Panc1 (cell line): ENCODE measurements around the gene PHLDB1.

Source experiments
- POLR2AphosphoS5 ChIP-seq: IDR thresholded peaks from 2 replicates; pipeline ENCODE4 v1.6.1; 2012; ENCODE audit warnings: mild to moderate bottlenecking, low read depth, low read length, moderate library complexity
- TCF7L2 ChIP-seq: IDR thresholded peaks from 2 replicates; pipeline ENCODE4 v1.6.1; 2011; ENCODE audit warnings: mild to moderate bottlenecking, low read depth, low read length, inconsistent platforms
- TF ChIP-seq, protein P1 (sequence below): fragments of 450-650 bp; IDR thresholded peaks from 2 replicates; pipeline ENCODE4 v1.5.1; 2017; ENCODE audit warnings: mild to moderate bottlenecking

DNA sequence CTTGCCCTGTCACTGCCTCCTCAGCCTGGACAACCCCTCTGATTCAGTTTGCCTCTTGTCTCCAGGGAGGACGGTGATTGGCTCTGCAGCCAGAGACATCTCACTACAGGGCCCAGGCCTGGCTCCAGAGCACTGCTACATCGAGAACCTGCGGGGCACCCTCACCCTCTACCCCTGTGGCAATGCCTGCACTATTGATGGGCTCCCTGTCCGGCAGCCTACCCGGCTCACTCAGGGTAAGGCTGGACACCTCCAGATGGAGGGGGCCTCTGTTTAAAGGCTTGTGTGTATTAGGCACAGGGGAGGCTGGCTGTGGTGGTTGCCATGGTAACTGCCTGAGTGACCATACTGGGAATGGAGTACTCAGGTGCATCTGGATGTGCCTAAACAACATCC is 8.6 kb downstream of the PHLDB1 start:
- TF ChIP-seq, protein P1, sequence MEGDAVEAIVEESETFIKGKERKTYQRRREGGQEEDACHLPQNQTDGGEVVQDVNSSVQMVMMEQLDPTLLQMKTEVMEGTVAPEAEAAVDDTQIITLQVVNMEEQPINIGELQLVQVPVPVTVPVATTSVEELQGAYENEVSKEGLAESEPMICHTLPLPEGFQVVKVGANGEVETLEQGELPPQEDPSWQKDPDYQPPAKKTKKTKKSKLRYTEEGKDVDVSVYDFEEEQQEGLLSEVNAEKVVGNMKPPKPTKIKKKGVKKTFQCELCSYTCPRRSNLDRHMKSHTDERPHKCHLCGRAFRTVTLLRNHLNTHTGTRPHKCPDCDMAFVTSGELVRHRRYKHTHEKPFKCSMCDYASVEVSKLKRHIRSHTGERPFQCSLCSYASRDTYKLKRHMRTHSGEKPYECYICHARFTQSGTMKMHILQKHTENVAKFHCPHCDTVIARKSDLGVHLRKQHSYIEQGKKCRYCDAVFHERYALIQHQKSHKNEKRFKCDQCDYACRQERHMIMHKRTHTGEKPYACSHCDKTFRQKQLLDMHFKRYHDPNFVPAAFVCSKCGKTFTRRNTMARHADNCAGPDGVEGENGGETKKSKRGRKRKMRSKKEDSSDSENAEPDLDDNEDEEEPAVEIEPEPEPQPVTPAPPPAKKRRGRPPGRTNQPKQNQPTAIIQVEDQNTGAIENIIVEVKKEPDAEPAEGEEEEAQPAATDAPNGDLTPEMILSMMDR, result no peak
- TF ChIP-seq POLR2AphosphoS5 (no peak), TCF7L2 (no peak)
